T-helper 2 cell treated with Interferon-gamma antibody and Interleukin-4, amounts not matched to agents 100 ng/mL and 5 ng/mL, for 36 hours (primary cell): ENCODE results near the gene PIK3CD. TPM values are rescaled to one million over a fixed set of nuclear protein-coding genes. Genes with fewer than 3 reads are reported as not detected.
"Not testable (repeated sequence)": the region's sequence is repeated elsewhere in the genome, so short reads cannot be mapped to it uniquely, and the experiment has no call there.

Experiments used
- intact Hi-C: fragments of 100-400 bp; cut with micrococcal nuclease; formaldehyde crosslinking; loops from one replicate; pipeline ENCODE4 v1.15.1; 2023
- total RNA-seq: library from RNA; stranded (reverse); gene quantifications from 2 replicates; pipeline ENCODE4 v1.2.3, GENCODE V29; 2022

The PIK3CD gene
- total RNA-seq, 1 donor from 2014 or later, result 200 TPM

DNA sequence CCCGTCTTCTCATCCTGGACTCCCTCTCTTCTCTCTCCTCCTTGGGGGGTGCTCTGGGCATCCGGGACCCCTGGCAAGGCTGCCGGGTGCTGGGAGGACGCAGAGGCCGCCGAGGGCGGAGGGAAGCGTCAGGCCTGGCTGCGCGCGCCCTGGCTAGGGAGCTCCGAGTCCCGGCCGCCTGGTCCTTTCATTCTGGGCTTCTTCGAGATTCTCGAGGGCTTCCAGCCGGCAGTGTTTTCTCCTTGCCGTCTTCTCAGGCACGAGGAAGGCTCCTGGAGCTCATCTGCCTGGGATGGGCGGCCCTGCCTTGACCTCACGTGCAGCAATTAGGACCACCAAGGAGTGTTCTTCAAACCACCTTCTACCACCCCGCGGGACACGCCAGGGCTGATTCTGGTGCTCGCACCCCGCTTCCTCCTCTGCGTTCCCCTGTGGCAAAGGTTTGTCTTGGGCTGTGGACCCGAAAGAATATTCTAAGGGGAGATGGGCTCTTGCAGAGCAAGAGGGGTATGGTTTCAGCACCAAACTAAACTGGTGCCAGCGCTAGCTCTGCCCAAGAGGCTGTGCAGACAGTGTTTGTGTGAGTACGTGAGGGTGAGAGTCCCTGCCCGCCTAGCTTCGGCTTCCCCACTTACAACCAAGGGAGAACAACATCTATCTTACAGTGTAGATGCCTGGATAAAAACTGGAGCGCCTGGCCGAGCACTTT, 36.5 kb downstream of the PIK3CD start:
- intact Hi-C loops, result loop anchor here (2.0 kb wide), 1 partner anchor 33 kb away; no protein-coding TSS in a partner anchor

DNA sequence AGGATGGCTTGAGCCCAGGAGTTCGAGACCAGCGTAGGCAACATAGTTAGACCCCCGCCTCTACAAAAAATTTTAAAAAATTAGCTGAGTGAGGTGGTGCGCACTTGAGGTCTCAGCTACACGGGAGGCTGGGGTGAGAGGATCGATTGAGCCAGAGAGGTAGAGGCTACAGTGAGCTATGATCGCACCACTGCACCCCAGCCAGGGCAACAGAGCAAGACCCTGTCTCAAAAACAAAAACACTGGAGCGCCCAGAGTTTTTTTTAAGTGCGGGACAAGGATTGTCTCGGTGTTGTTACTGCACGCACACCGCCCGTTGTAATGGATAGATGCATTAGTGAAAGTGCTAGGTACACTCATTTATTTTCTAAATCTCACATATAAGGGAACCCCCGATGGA, 37.1 kb downstream of the PIK3CD start:
- intact Hi-C loops, result loop anchor here (2.0 kb wide), 1 partner anchor 34 kb away; no protein-coding TSS in a partner anchor

DNA sequence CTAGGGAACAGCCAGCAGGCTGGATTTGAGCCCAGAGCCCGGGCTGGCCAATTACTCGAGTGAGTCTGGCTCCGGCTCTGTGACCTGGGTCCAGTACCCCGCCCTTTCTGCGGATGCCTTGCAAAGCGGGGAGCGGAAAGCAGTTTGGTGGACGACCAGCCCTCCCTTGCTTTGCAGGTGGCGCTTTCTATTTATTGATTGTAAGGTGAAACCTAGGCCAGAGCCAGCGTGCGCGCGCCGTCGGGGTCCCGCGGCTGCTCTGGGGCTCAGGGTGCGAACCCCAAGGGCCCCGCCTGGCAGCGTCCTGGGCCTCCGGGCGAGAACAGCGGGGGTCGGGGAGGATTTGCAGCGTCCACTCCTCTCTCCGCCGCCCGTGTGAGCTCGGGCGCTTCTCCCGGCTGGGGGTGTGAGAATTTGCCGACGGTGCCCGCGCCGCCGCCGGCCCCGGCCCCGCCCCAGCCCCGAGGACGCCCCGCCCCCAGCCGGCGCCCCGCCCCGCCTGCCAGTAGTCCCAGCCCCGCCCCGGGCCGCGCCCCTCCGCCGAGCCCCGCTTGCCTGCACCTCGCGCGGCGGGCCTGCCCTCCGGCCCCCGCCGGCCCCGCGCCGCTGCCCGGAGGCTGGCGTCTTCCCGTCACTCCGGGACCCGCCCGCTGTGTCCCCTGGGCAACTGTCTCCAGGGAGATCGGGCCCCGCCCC, 37.6 kb downstream of the PIK3CD start:
- intact Hi-C loops, result loop anchor here (1.0 to 2.0 kb wide), 2 partner anchors 34 to 60 kb away; no protein-coding TSS in a partner anchor

DNA sequence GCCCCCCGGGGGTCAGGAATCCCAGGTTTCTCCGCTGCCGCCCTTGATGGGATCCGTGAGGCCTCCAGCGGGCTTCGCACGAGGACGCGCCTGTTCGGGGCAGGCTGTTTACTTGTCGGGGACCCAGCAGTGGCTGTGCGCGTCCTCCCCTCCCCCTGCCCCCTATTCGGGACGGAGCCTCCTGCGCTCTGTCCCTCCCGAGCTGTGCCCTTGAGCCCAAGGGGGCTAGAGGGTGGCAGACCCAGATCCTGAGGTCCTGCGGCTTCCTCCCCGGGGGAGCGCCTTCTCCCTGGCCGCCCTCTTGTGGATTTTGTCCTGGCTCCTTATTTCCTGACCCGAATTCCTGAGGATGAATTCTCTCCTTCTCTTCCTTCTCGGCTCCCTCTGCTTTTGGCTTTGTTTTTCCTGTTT, 38.4 kb downstream of the PIK3CD start:
- intact Hi-C loops, result loop anchor here (1.0 to 2.0 kb wide), 2 partner anchors 35 to 61 kb away; no protein-coding TSS in a partner anchor

DNA sequence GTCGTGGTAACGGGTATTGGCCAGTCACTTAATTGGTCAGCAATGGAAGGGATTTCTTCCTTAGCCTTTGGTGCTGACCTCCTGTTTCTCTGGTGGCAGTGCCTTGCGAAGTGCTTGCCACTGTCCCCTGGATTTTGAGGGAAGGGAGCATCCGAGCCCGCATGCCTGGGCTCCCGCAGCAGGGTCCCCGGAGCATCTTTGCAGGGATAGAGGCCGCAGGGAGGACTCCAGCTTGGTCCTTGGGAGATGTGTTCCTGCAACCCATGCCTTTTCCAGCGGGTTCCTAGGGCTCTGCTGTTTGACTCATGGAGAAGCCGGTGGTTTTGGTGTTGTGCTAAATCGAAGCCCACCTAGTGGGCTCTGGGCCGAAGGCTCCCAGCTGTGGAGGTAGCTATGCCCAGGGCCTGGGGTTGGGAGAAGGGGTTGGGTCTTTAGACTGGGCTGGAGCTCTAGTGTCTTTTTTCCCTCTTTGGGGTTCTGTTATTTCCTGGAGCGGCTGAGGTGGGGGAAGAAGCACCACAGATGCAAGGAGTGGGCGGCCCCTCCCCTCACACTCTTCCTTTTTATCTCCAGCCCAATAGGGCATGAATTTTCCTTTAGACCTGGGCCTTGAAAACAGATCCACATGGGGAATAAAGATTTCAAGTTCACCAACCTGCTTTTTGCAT, 39.0 kb downstream of the PIK3CD start:
- intact Hi-C loops, result no loop called here

DNA sequence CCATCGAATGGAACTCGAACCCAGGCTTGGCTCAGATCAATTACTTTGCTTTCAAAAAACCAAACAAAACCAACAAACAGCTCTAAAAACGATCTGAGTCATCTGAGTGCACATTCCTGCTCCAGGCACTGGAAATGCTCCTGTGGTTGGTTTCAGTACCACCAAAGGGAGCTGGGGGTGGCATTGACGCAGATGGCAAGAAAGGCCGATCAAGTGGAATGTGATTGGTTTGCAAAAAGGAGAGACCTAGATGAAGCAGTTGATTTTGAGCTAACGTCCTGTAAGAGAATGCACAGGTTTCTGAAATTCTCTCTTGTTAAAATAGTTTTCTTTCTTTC, 39.5 kb downstream of the PIK3CD start:
- intact Hi-C loops, result no loop called here

DNA sequence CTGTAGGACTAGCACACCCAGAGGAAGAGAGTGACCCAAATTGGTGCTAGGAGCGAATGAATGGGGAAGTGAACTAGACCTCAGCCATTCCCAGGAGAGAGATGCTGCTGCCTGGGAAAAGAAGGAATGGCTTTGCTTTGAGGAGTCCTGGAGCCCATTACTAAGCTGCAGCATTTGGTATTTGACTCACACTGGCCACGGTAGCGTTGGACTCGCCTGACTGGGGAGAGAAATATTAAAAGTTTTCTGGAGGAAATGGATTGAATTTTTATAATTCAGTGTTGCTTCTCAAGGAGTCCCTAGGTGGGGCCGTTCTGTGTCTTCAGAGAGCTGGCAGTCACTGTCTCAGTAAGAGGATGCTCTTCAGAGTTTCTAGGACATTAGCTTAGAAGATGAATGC, 40.2 kb downstream of the PIK3CD start:
- intact Hi-C loops, result no loop called here

DNA sequence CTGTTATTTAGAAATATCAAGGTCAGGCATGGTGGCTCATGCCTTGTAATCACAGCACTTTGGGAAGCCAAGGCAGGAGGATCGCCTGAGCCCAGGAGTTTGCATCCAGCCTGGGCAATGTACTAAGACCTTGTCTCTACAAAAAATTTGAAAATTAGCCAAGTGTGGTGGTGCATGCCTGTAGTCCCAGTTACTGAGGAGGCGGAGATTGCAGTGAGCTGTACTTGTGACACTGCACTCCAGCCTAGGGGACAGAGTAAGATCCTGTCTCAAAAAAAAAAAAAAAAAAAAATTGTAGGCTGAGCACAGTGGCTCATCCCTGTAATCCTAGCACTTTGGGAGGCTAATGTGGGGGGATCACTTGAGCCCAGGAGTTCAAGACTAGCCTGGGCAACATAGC, 45.3 kb downstream of the PIK3CD start:
- intact Hi-C loops, result no loop called here

DNA sequence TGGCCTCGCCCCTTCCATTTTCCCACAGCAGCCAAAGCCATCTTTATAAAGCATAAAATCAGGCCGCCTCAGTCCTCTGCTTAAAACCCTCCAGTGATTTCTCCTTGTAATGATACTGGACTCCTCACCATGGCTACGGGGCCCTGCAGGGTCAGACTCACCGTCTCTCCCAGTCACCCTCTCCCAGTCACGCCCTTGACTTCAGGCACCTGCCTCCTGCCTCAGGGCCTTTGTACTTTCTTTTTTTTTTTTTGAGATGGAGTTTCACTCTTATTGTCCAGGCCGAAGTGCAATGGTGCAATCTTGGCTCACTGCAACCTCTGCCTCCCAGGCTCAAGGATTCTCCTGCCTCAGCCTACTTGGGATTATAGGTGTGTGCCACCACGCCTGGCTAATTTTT, 47.8 kb downstream of the PIK3CD start:
- intact Hi-C loops, result no loop called here

DNA sequence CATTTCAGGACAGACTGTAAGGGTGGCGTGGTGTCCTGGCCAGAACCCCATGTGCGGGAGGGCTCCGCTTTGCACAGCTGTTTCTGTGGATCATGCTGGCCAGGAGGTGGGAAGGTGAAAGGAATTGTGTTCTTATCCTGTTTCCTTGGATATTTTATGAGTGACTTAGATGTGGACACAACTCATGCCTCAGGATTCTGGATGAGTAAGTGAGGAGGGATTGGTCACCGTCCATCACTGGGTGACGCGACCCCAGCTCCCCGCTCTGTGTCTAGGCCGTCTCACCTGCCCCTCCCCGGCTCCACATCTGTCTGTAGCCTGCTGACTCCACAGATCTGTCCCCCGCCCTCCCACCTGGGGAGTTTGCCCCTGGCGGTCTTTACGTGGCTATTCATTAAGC, 48.8 kb downstream of the PIK3CD start:
- intact Hi-C loops, result no loop called here

DNA sequence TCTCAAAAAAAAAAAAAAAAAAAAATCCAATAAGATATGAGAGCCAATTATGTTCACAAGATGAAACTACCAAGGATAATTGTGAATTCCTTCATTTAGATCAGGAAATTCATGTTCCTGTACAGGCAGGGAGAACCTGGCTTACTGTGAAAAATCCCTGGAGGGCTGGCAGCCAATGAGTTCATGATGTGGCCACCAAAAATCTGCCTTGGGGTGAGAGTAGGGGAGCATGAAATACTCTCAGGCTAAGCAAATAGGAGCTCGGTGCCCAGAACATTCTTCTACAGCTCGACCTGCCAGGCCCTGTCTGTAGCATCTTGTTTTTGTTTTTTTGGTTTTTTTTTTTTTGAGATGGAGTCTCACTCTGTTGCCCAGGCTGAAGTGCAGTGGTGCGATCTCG, 50.1 kb downstream of the PIK3CD start:
- intact Hi-C loops, result no loop called here

DNA sequence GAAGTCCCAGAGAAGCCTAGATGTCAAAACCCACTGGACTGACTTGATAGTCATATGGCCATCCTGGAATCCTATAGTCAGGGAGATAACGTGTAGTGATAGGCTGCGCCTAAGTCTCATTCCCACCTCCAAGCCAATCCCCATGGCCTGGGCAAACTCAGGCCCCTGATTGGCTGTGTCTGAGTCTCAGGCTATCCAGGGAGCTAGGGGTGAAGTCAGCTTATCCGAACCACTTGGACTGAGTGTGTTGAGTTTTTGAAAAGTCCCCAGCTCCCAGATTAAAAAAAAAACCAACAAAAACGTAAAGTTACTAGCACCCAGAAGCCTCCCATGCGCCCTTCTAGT, 51.6 kb downstream of the PIK3CD start:
- intact Hi-C loops, result no loop called here

DNA sequence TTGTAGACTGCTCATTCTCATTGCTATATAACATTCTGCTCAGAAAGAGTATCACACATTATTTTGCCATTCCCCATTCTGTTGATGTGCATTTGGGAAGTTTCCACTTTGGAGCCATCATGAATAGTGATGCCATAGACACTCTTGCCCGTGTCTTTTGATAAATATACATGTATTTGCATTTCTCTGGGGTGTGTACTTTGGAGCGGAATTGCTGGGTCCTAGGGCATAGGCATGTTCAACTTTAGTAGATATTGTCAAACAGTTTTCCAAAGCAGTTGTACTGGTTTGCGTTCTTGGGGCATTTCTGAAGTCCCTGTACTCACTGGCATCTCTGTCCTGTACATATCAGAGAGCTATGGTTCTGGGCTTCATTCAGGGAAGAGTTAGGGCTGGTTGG, 52.1 kb downstream of the PIK3CD start:
- intact Hi-C loops, result no loop called here

DNA sequence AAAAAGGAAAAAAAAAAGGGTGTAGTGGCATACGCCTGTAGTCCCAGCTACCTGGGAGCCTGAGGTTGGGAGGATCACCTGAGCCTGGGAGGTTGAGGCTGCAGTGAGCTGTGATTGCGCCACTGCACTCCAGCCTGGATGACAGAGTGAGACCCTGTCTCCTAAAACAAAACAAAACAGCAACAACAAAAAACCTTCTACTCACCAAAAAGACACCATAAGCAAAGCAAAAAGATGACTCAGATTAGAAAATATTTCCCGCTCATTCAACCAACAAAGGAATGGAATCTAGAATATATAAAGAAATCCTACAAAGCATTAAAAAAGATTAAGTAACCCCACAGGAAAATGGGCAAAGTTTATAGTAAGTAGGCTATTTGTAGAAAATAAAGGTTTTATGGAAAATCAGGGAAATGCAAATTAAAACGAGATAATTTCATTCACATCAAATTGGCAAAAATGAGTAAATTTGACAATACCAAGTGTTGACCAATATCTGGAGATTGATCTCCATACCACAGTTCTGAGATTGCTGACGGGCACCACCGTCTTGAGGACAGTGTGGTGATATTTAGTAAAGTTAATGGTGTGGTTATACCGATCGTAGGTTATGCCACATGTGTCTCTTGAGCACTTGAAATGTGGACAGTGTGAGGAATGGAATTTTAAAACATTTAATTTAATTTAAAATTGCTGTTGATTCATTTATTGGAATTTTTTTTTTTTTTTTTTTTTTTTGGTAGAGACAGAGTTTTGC, 54.0 kb downstream of the PIK3CD start:
- intact Hi-C loops, result no loop called here

DNA sequence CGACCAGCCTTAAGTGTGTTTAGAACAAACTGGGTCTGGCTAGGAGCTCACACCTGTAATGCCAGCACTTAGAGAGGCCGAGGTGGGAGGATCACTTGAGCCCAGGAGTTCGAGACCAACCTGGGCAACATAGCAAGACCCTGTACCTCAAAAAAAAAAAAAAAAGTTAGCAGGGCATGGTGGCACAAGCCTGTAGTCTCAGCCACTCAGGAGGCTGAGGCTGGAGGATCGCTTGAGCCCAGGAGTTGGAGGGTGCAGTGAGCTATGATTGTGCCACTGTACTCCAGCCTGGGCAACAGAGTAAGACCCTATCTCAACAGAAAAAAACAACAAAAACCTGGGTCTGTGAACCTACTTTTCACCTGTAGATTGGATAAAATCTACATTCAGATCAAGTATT, 54.6 kb downstream of the PIK3CD start:
- intact Hi-C loops, result no loop called here

DNA sequence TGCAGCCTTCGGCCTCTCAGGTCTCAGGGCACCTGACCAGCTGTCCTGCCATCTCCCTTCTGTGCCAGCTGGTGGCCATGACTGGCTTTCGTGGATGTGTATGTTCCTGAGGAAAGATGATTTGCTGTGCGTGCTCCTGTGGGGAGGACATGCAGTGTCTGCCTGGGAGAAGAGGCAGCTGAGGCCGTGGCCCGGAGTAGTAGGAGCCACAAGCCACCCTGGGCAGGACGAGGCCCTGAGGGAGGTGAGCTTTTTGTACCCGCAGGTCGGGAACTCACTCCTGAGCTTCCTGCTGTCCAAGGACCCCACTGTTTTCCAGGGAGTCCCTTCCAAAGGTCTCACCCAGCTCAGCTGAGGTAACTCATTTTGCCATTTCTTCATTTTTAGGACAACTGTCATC, 58.5 kb downstream of the PIK3CD start:
- intact Hi-C loops, result no loop called here

DNA sequence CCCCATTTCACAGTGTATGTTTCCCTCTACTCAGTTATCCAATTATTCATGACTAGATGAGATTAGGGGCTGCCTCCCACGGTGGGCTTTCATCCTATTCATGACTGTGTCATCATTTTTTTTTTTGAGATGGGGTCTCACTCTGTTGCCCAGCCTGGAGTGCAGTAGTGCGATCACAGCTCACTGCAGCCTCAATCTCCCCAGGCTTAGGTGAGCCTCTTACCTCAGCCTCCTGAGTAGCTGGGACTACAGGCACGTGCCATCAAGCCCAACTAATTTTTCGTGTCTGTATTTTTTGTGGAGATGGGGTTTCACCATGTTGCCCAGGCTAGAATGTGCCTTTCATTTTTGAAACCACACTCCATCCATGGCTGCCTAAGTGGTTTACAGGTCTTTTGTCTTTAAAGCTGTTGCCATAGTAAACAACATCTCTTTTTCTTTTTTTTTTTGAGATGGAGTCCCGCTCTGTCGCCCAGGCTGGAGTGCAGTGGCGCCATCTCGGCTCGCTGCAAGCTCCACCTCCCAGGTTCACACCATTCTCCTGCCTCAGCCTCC, 60.0 kb downstream of the PIK3CD start:
- intact Hi-C loops, result no loop called here

DNA sequence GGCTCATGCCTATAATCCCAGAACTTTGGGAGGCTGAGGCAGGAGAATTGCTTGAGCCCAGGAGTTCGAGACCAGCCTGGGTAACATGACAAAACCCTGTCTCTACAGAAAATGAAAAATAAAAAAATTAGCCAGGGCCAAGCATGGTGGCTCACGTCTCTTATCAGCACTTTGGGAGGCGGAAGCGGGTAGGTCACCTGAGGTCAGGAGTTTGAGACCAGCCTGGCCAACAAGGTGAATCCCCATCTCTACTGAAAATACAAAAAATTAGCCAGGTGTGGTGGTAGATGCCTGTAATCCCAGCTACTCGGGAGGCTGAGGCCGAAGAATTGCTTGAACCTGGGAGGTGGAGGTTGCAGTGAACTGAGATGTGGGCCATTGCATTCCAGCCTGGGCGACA, 61.2 kb downstream of the PIK3CD start:
- intact Hi-C loops, result not testable (repeated sequence)

DNA sequence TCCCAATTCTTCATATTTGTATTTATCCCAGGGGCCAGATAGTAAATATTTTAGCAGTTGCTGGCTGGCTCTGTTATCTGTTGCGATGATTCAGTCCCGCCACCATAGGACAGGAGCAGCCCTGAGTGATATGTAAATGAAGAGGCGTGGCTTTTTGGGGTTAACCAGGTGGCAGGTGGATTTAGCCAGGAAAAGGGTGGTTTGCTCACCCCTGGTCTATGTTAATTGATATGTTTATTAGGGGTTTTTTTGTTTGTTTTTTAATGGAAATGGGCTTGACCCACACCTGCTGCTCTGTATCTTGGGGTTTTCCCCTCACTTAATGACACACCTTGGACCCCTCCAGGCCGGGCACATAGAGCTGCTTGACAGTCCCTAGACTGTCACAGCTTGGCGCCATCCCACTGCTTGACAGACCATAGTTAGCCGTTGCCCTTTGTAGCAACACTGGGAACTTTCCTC, 62.8 kb downstream of the PIK3CD start:
- intact Hi-C loops, result no loop called here

DNA sequence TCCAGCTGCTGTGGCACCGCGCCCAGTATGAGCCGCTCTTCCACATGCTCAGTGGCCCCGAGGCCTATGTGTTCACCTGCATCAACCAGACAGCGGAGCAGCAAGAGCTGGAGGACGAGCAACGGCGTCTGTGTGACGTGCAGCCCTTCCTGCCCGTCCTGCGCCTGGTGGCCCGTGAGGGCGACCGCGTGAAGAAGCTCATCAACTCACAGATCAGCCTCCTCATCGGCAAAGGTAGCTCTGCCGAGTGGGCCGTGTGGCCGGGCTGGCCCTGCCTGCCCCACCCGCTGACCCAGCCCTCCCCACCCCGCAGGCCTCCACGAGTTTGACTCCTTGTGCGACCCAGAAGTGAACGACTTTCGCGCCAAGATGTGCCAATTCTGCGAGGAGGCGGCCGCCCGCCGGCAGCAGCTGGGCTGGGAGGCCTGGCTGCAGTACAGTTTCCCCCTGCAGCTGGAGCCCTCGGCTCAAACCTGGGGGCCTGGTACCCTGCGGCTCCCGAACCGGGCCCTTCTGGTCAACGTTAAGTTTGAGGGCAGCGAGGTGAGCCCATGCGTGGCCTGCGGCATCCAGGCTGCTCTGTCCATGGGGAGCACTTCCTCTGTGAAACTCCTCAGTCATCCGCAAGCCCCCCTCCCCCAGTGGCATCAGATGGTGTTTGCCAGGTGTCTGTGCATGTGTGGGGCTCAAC, 64.2 kb downstream of the PIK3CD start:
- intact Hi-C loops, result loop anchor here (2.0 kb wide), 2 partner anchors 63 to 195 kb away; partner anchors contain the start of gene CTNNBIP1
